HL-60/S4 (cell line): ENCODE measurements around the gene MRFAP1.
"Not testable (repeated sequence)": the region's sequence is repeated elsewhere in the genome, so short reads cannot be mapped to it uniquely, and the experiment has no call there.

ENCODE experiments used
- in situ Hi-C: fragments of 300-500 bp; cut with MboI; formaldehyde crosslinking; loops from 2 replicates; pipeline ENCODE4 v1.14.3; 2022; ENCODE audit warnings: low sequenced_read_pairs

The MRFAP1 gene

GRCh38 chr4:6632125-6632524 is 8.4 kb upstream of the MRFAP1 start:
- in situ Hi-C loops: no loop called here

GRCh38 chr4:6633091-6633906 is 7.2 kb upstream of the MRFAP1 start:
- in situ Hi-C loops: no loop called here

GRCh38 chr4:6634746-6635145 is 5.7 kb upstream of the MRFAP1 start:
- in situ Hi-C loops: no loop called here

- in situ Hi-C loops: no loop called here
These were observed 1.3 kb upstream of the MRFAP1 start for GRCh38 chr4:6639137-6639680.

- in situ Hi-C loops: no loop called here
These were observed 882 bp downstream of the MRFAP1 start for GRCh38 chr4:6641164-6641970.

- in situ Hi-C loops: no loop called here
These were observed 1.5 kb downstream of the MRFAP1 start for GRCh38 chr4:6641971-6642320.

GRCh38 chr4:6643141-6643847 is 2.8 kb downstream of the MRFAP1 start:
- in situ Hi-C loops: no loop called here

- in situ Hi-C loops: no loop called here
These were observed 4.5 kb downstream of the MRFAP1 start for GRCh38 chr4:6644792-6645530.

GRCh38 chr4:6647169-6647568 is 6.7 kb downstream of the MRFAP1 start:
- in situ Hi-C loops: no loop called here

- in situ Hi-C loops: no loop called here
These were observed 7.2 kb downstream of the MRFAP1 start for GRCh38 chr4:6647582-6648230.

GRCh38 chr4:6649216-6649615 is 8.7 kb downstream of the MRFAP1 start:
- in situ Hi-C loops: no loop called here

GRCh38 chr4:6654211-6654610 is 13.7 kb downstream of the MRFAP1 start:
- in situ Hi-C loops: not testable (repeated sequence)

- in situ Hi-C loops: not testable (repeated sequence)
These were observed 14.8 kb downstream of the MRFAP1 start for GRCh38 chr4:6655291-6655690.

- in situ Hi-C loops: no loop called here
These were observed 15.4 kb downstream of the MRFAP1 start for GRCh38 chr4:6655924-6656323.

GRCh38 chr4:6657242-6658208 is 17.0 kb downstream of the MRFAP1 start:
- in situ Hi-C loops: no loop called here

GRCh38 chr4:6658209-6658595 is 17.7 kb downstream of the MRFAP1 start:
- in situ Hi-C loops: no loop called here

- in situ Hi-C loops: no loop called here
These were observed 18.2 kb downstream of the MRFAP1 start for GRCh38 chr4:6658597-6659075.

GRCh38 chr4:6659897-6660296 is 19.4 kb downstream of the MRFAP1 start:
- in situ Hi-C loops: no loop called here

GRCh38 chr4:6660430-6660829 is 19.9 kb downstream of the MRFAP1 start:
- in situ Hi-C loops: no loop called here
